K562 (cell line): ENCODE data around the gene AKR1A1. TPM values are rescaled to one million over a fixed set of nuclear protein-coding genes. Genes with fewer than 3 reads are reported as not detected.

Source experiments
- CTBP1 ChIP-seq: fragments of 450-650 bp; IDR thresholded peaks from 2 replicates; pipeline ENCODE4 v1.6.1; 2016; ENCODE audit warnings: borderline replicate concordance
- EP300 ChIP-seq: IDR thresholded peaks from 2 replicates; pipeline ENCODE4 v1.6.1; 2012; ENCODE audit warnings: low read length, improper control_type of control experiment
- ERF ChIP-seq: fragments of 450-650 bp; formaldehyde crosslinking; IDR thresholded peaks from 2 replicates; pipeline ENCODE4 v1.4.0; 2020; ENCODE audit warnings: mild to moderate bottlenecking, mixed read lengths
- FOXJ3 ChIP-seq: sonication (generic); formaldehyde crosslinking; IDR thresholded peaks from 2 replicates; pipeline ENCODE4 v1.4.0; 2020; ENCODE audit warnings: mild to moderate bottlenecking, missing genetic modification reagents
- JUN ChIP-seq, 2 experiments: sonication (generic) in 1 of 2; formaldehyde crosslinking in 1 of 2; IDR thresholded peaks; 2 replicates each; pipeline versions ENCODE4 v1.6.1 to v1.8.0; 2012 to 2022; ENCODE audit warnings: borderline replicate concordance in 2 of 2, mild to moderate bottlenecking in 2 of 2, improper control_type of control experiment in 1 of 2, low read depth in 1 of 2, low read length in 1 of 2, missing genetic modification reagents in 1 of 2
- MEIS2 ChIP-seq: fragments of 450-650 bp; IDR thresholded peaks from 2 replicates; pipeline ENCODE4 v1.6.1; 2014; ENCODE audit warnings: mild to moderate bottlenecking; ENCODE audit not compliant: partially characterized antibody
- MGA ChIP-seq: fragments of 450-650 bp; IDR thresholded peaks from 2 replicates; pipeline ENCODE4 v1.6.1; 2016; ENCODE audit warnings: mild to moderate bottlenecking, moderate library complexity
- POLR2AphosphoS2 ChIP-seq: IDR thresholded peaks from 2 replicates; pipeline ENCODE4 v1.6.1; 2012; ENCODE audit warnings: low read length, improper control_type of control experiment
- SOX6 ChIP-seq: fragments of 450-650 bp; IDR thresholded peaks from 2 replicates; pipeline ENCODE4 v1.6.1; 2014; ENCODE audit warnings: mild to moderate bottlenecking
- SRSF7 ChIP-seq: fragments of 200-400 bp; formaldehyde crosslinking; optimal IDR thresholded peaks from 2 replicates; pipeline ENCODE3; 2017; ENCODE audit warnings: mild to moderate bottlenecking, low read depth, low read length
- USF1 ChIP-seq: sonication (generic); formaldehyde crosslinking; IDR thresholded peaks from 2 replicates; pipeline ENCODE4 v1.9.0; 2022; ENCODE audit warnings: mild to moderate bottlenecking, missing genetic modification reagents
- WHSC1 ChIP-seq: IDR thresholded peaks from one replicate; pipeline ENCODE4 v1.6.1; 2012; ENCODE audit warnings: low read length, control low read depth, inconsistent platforms
- ZBTB7A ChIP-seq: IDR thresholded peaks from 2 replicates; pipeline ENCODE4 v1.6.1; 2011; ENCODE audit warnings: low read depth, mild to moderate bottlenecking, low read length, moderate library complexity, borderline replicate concordance; ENCODE audit not compliant: control insufficient read depth
- ZNF551 ChIP-seq: fragments of 250-450 bp; sonication (Bioruptor Pico); IDR thresholded peaks from 2 replicates; pipeline ENCODE4 v1.5.0; 2021; ENCODE audit warnings: mild to moderate bottlenecking, moderate library complexity
- polyA plus RNA-seq, 8 experiments: library from polyadenylated mRNA; depleted of rRNA in 4 of 8; stranded (reverse) in 5 of 8; unstranded in 3 of 8; fragments of >200 nt; fragmentation: Nextera tagmentation in 2 of 8; fragmentation: Illumina TruSeq in 1 of 8; extraction: Ambion mirVana in 2 of 8; extraction: Trizol in 1 of 8; gene quantifications; 2 replicates each; pipeline versions ENCODE4 v1.2.1 to v1.2.3, GENCODE V29; 2011 to 2014; ENCODE audit warnings: inconsistent platforms in 1 of 8, missing spikeins in 1 of 8
- total RNA-seq, 7 experiments: library from RNA; depleted of rRNA in 6 of 7; stranded (reverse); fragments of >200 nt in 6 of 7; fragmentation: Illumina TruSeq in 2 of 7; extraction: Trizol in 2 of 7; gene quantifications; 2 replicates each; pipeline versions ENCODE4 v1.2.1 to v1.2.3, GENCODE V29; 2011 to 2021; ENCODE audit warnings: low replicate concordance in 1 of 7
- TF ChIP-seq, protein P1 (sequence below): fragments of 450-650 bp; formaldehyde crosslinking; IDR thresholded peaks from 2 replicates; pipeline ENCODE4 v1.4.0; 2020; ENCODE audit warnings: mild to moderate bottlenecking, moderate library complexity

Gene AKR1A1
- total and polyA plus RNA-seq, 9 of the 15 experiments (the other 6 are each of a cell fraction or from before 2014, with no cell fraction given): 68.6 to 211 (median 132) TPM

DNA sequence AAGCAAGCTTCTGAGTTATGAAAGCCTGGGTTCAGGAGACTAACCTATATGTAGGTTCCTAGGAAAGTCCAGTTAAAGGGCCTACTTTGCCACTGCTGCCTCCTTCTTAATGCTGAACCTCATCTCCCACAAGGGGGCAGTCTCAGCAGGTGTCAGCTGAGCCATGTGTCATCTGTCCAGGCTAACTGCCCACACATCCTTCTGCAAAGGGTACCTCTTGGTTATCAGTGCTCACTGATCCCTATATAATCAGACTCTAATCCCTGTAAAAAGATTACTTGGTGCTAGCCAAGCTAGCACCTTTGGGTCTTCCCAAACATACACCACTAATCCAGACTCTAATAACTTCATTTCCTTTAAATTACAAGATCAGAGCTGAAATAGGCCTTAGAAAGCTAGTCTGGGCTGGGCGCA, 38.0 kb upstream of the AKR1A1 start (continued):
- TF ChIP-seq MGA (no peak; the same call in 1 of the 2 replicates), SRSF7 (no peak), ZBTB7A (no peak), JUN (IDR thresholded peaks at IDR 0.05; ENCODE audit: borderline replicate concordance, low read depth, low read length) (peak; percentile 62; the same call in 1 of the 2 replicates), JUN (CRISPR knock-in tag; IDR thresholded peaks at IDR 0.05; ENCODE audit: borderline replicate concordance) (peak; percentile 73; the same call in 1 of the 2 replicates), ZNF551 (no peak), POLR2AphosphoS2 (0 out of 2 replicates have a peak, but pooled peaks have one; percentile 68), WHSC1 (no peak), CTBP1 (peak; percentile 89), USF1 (CRISPR knock-in tag) (peak; percentile 79), SOX6 (peak; percentile 39; the same call in 1 of the 2 replicates), FOXJ3 (CRISPR knock-in tag) (no peak), EP300 (no peak), ERF (CRISPR knock-in tag) (0 out of 2 replicates have a peak, but pooled peaks have one; percentile 17), MEIS2 (peak; percentile 84)
- TF ChIP-seq, protein P1, sequence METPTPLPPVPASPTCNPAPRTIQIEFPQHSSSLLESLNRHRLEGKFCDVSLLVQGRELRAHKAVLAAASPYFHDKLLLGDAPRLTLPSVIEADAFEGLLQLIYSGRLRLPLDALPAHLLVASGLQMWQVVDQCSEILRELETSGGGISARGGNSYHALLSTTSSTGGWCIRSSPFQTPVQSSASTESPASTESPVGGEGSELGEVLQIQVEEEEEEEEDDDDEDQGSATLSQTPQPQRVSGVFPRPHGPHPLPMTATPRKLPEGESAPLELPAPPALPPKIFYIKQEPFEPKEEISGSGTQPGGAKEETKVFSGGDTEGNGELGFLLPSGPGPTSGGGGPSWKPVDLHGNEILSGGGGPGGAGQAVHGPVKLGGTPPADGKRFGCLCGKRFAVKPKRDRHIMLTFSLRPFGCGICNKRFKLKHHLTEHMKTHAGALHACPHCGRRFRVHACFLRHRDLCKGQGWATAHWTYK (CRISPR knock-in tag): no peak
